Brain microvascular endothelial cell (primary cell): ENCODE measurements around the gene MEGF10.

ENCODE experiments used
- DNase-seq: peaks from one replicate; pipeline ENCODE4 v3.0.0-alpha.2; 2020
- H3K27ac ChIP-seq: fragments of 250-450 bp; sonication (Bioruptor Pico); 2 replicates; pipeline ENCODE4 v1.5.1; 2020; ENCODE audit warnings: mild to moderate bottlenecking, moderate library complexity
- H3K27me3 ChIP-seq: fragments of 250-450 bp; sonication (Bioruptor Pico); replicated peaks from 2 replicates; pipeline ENCODE4 v1.5.1; 2020; ENCODE audit warnings: mild to moderate bottlenecking
- H3K36me3 ChIP-seq: fragments of 250-450 bp; sonication (Bioruptor Pico); replicated peaks from 2 replicates; pipeline ENCODE4 v1.5.1; 2020; ENCODE audit warnings: mild to moderate bottlenecking
- H3K4me3 ChIP-seq: 2 replicates; pipeline ENCODE4 v1.5.1; 2011; ENCODE audit warnings: low read depth, mild to moderate bottlenecking, control low read depth, low read length, moderate library complexity
- CTCF ChIP-seq: IDR thresholded peaks from 2 replicates; pipeline ENCODE4 v1.5.1; 2011; ENCODE audit warnings: low read depth, mild to moderate bottlenecking, moderate library complexity, low read length, control low read depth, inconsistent platforms; ENCODE audit errors: missing control alignments
- in situ Hi-C: cut with HindIII; loops from 2 replicates; pipeline ENCODE4 v1.10.0; 2017; ENCODE audit warnings: low sequenced_read_pairs, low pct_ligation_motif_present

MEGF10 gene

GRCh38 chr5:127358284-127358683 lies 67.7 kb downstream of the MEGF10 start:
- H3K27ac ChIP-seq = peak overlapping the region; percentile 43
- H3K36me3 ChIP-seq = no peaks in the 10 kb centered on the region
- H3K4me3 ChIP-seq = no peak overlapping the region
- in situ Hi-C loops = no loop called here
- H3K27me3 ChIP-seq = no peaks in the 10 kb centered on the region
- peak; percentile 38 for DNase-seq
- no peak for TF ChIP-seq CTCF

GRCh38 chr5:127358740-127359139 lies 68.1 kb downstream of the MEGF10 start:
- in situ Hi-C loops = no loop called here
- DNase-seq = peak; percentile 6
- no peak for TF ChIP-seq CTCF
- no peaks in the 10 kb centered on the region for H3K36me3 ChIP-seq
- no peaks in the 10 kb centered on the region for H3K27me3 ChIP-seq
- peak overlapping the region; percentile 43 for H3K27ac ChIP-seq
- no peak overlapping the region for H3K4me3 ChIP-seq

GRCh38 chr5:127359502-127359901 lies 68.9 kb downstream of the MEGF10 start:
- DNase-seq = no peak
- in situ Hi-C loops = no loop called here
- no peak overlapping the region for H3K4me3 ChIP-seq
- no peak overlapping the region for H3K27ac ChIP-seq
- H3K36me3 ChIP-seq = no peaks in the 10 kb centered on the region
- no peak for TF ChIP-seq CTCF
- no peaks in the 10 kb centered on the region for H3K27me3 ChIP-seq

- H3K27me3 ChIP-seq = no peaks in the 10 kb centered on the region
- no peak overlapping the region for H3K4me3 ChIP-seq
- no peak overlapping the region for H3K27ac ChIP-seq
- DNase-seq = no peak
- no peaks in the 10 kb centered on the region for H3K36me3 ChIP-seq
- no peak for TF ChIP-seq CTCF
- in situ Hi-C loops = no loop called here
Measured at GRCh38 chr5:127363403-127363802, 72.8 kb downstream of the MEGF10 start.

- H3K27ac ChIP-seq = no peak overlapping the region
- no peak for TF ChIP-seq CTCF
- in situ Hi-C loops = no loop called here
- no peaks in the 10 kb centered on the region for H3K36me3 ChIP-seq
- no peaks in the 10 kb centered on the region for H3K27me3 ChIP-seq
- no peak for DNase-seq
- H3K4me3 ChIP-seq = no peak overlapping the region
Measured at GRCh38 chr5:127367029-127367428, 76.4 kb downstream of the MEGF10 start.

- Histone ChIP-seq H3K27me3 (no peaks in the 10 kb centered on the region), H3K4me3 (no peak overlapping the region), H3K27ac (no peak overlapping the region), H3K36me3 (no peaks in the 10 kb centered on the region)
- no peak for DNase-seq
- in situ Hi-C loops = no loop called here
- no peak for TF ChIP-seq CTCF
Measured at GRCh38 chr5:127367946-127368465, 77.4 kb downstream of the MEGF10 start.
